ENCODE results near the gene KRT86.

Gene KRT86

GRCh38 chr12:52305921-52306705 is 31.7 kb downstream of the KRT86 start:
- peak; percentile 31 for DNase-seq (ENCODE audit: low read depth)

DNA sequence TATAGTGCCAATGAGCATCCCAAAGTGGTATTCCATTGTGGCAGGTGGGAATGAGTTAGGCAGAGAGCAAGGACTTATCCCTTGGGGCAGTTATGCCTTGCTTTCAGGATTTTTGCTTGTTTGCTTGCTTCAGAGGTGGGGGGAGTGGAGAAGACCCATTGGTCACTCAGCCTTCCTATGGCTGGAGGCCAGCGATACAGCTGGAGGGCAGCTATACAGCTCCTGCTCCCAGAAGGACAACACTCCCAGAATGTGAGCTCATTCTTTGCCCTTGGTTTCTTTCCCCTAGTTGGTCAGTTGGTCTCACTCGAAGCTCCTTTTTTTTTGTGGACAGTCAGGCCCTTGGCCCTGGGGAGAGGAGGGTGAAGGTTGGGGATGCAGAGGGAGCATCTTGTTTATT is 32.3 kb downstream of the KRT86 start:
- DNase-seq (ENCODE audit: low read depth) = no peak
- H3K4me3 ChIP-seq (ENCODE audit: low read depth, low read length) = no peak overlapping the region
- no peak for TF ChIP-seq MYC (IDR thresholded peaks at IDR 0.05; ENCODE audit: low read depth, low read length)
- TF ChIP-seq POLR2A (IDR thresholded peaks at IDR 0.05; ENCODE audit: extremely low read depth, insufficient read length) = no peak
- TF ChIP-seq MAX (IDR thresholded peaks at IDR 0.05; ENCODE audit: low read depth, low read length) = no peak
- no peak for TF ChIP-seq CTCF (IDR thresholded peaks at IDR 0.05; ENCODE audit: low read depth, low read length)

More at GRCh38 chr12:52305921-52306705, 31.7 kb downstream of the KRT86 start:
- TF ChIP-seq POLR2A (IDR thresholded peaks at IDR 0.05; ENCODE audit: extremely low read depth, insufficient read length) (no peak), CTCF (IDR thresholded peaks at IDR 0.05; ENCODE audit: low read depth, low read length) (peak; percentile 43)
- H3K4me3 ChIP-seq (ENCODE audit: low read depth, low read length) = no peak overlapping the region

DNA sequence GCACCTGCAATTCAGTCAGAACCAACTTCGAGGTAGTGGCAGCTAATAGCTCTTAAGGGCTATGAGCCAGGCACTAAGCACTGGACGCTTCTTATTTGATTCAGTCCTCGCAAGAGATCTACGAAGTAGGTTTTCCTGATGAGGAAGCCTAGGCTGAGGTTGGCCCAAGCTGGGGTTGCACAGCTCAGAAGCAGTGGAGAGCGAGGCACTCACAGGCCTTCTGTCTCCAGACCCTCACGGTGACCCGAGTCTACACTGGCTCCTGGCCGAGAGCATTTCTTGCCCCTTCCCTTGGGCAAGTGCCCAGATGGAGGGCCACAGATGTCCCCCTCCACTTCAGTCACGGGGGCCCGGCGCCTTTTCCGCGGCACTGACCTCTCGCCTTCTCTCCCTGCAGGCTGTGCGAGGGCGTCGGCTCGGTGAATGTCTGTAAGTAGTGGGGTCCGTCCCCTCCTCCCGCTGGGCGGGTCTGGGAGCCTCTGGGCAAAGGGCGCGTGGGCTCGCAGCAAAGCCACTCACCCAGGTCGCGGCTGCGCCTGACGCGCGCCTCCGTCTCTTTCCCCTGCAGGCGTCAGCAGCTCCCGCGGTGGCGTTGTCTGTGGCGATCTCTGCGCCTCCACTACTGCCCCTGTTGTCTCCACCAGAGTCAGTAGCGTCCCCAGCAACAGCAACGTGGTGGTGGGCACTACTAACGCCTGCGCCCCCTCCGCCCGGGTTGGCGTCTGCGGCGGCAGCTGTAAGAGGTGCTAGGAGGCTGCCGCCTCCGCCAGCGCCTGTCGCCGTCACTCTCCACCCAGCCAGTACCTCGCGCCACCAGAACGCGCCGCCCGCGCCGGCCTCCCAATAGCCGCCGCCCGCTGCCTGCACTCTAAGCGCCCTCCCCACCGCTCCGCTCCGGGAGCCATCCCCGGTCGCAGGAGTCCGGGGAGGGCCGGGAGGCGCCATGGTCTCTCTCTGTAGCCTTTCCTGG is 33.7 kb downstream of the KRT86 start:
- TF ChIP-seq MAX (IDR thresholded peaks at IDR 0.05; ENCODE audit: low read depth, low read length) = no peak
- no peak for TF ChIP-seq CTCF (IDR thresholded peaks at IDR 0.05; ENCODE audit: low read depth, low read length)
- TF ChIP-seq POLR2A (IDR thresholded peaks at IDR 0.05; ENCODE audit: extremely low read depth, insufficient read length) = no peak
- TF ChIP-seq MYC (IDR thresholded peaks at IDR 0.05; ENCODE audit: low read depth, low read length) = no peak
- DNase-seq (ENCODE audit: low read depth) = peak; percentile 71
- no peak overlapping the region for H3K4me3 ChIP-seq (ENCODE audit: low read depth, low read length)

GRCh38 chr12:52308806-52309425 is 34.5 kb downstream of the KRT86 start:
- no peak overlapping the region for H3K4me3 ChIP-seq (ENCODE audit: low read depth, low read length)
- no peak for DNase-seq (ENCODE audit: low read depth)
- TF ChIP-seq POLR2A (IDR thresholded peaks at IDR 0.05; ENCODE audit: extremely low read depth, insufficient read length) = no peak
- no peak for TF ChIP-seq MAX (IDR thresholded peaks at IDR 0.05; ENCODE audit: low read depth, low read length)
- TF ChIP-seq MYC (IDR thresholded peaks at IDR 0.05; ENCODE audit: low read depth, low read length) = no peak
- TF ChIP-seq CTCF (IDR thresholded peaks at IDR 0.05; ENCODE audit: low read depth, low read length) = no peak

DNA sequence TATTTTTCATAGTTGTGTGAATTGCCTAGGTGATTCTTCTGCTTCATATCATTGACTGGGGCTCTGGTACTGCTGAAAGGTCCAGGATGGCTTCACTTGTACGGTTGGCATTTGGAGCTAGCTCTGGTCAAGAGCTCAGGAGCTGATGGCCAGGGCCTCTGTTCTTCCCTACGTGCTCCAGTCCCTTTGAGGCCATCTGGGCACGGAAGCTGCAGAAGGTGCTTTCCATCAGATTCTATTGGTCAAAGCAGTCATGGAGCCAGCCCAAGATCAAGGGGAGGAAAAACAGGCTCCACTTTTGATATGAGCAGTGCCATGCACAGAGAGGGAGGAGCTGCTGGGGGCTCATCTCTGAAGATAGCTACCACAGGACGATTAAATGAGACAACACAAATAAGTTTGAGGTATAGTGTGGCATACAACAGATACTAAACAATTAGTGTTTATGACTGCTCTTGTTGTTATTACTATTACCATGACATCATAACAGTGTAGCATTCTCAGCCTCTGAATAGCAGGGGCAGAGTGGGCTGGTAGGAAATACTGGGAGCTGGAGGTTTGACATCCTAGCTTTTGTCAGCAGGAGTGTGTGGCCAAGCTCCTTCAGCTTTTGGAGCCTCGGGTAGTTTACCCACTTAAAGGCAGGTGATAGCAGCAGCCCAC is 36.3 kb downstream of the KRT86 start:
- TF ChIP-seq CTCF (IDR thresholded peaks at IDR 0.05; ENCODE audit: low read depth, low read length) (no peak), MYC (IDR thresholded peaks at IDR 0.05; ENCODE audit: low read depth, low read length) (no peak), POLR2A (IDR thresholded peaks at IDR 0.05; ENCODE audit: extremely low read depth, insufficient read length) (no peak), MAX (IDR thresholded peaks at IDR 0.05; ENCODE audit: low read depth, low read length) (no peak)
- no peak overlapping the region for H3K4me3 ChIP-seq (ENCODE audit: low read depth, low read length)
- no peak for DNase-seq (ENCODE audit: low read depth)

Measured in NB4 (cell line).